Smooth muscle cell (in vitro differentiated cells): Measurements from ENCODE around the gene SUN2. TPM values are rescaled to one million over a fixed set of nuclear protein-coding genes. Genes with fewer than 3 reads are reported as not detected.

ENCODE experiments used
- DNase-seq: peaks from one replicate; lab custom pipeline; 2025; ENCODE audit not compliant: unreplicated experiment; lab: John Stamatoyannopoulos, UW
- H2AFZ ChIP-seq: fragments of 200-600 bp; sonication (generic); 2 replicates; pipeline ENCODE4 v1.6.0; 2016; ENCODE audit warnings: antibody characterized with exemption, low read depth, mild to moderate bottlenecking
- H3F3A ChIP-seq: fragments of 200-600 bp; sonication (generic); 2 replicates; pipeline ENCODE4 v1.6.0; 2017; ENCODE audit warnings: antibody characterized with exemption, low read depth
- H3K27ac ChIP-seq: fragments of 200-600 bp; sonication (generic); 2 replicates; pipeline ENCODE4 v1.5.1; 2016; ENCODE audit warnings: low read depth, mild to moderate bottlenecking
- H3K27me3 ChIP-seq: fragments of 200-600 bp; sonication (generic); 2 replicates; pipeline ENCODE4 v1.6.1; 2016; ENCODE audit warnings: low read depth, mild to moderate bottlenecking
- H3K36me3 ChIP-seq: fragments of 200-600 bp; sonication (generic); 2 replicates; pipeline ENCODE4 v1.5.1; 2016; ENCODE audit warnings: low read depth
- H3K4me1 ChIP-seq: fragments of 200-600 bp; sonication (generic); 2 replicates; pipeline ENCODE4 v1.5.1; 2016; ENCODE audit warnings: low read depth
- H3K4me2 ChIP-seq: fragments of 200-600 bp; sonication (generic); 2 replicates; pipeline ENCODE4 v1.6.0; 2016; ENCODE audit warnings: mild to moderate bottlenecking
- H3K4me3 ChIP-seq: fragments of 200-600 bp; sonication (generic); 2 replicates; pipeline ENCODE4 v1.5.1; 2016; ENCODE audit warnings: mild to moderate bottlenecking
- H3K79me2 ChIP-seq: fragments of 200-600 bp; sonication (generic); 2 replicates; pipeline ENCODE4 v1.6.0; 2016; ENCODE audit warnings: low read depth, mild to moderate bottlenecking
- H3K9ac ChIP-seq: fragments of 200-600 bp; sonication (generic); 2 replicates; pipeline ENCODE4 v1.6.0; 2016; ENCODE audit warnings: low read depth
- H3K9me3 ChIP-seq: fragments of 200-600 bp; sonication (generic); replicated peaks from 2 replicates; pipeline ENCODE4 v1.5.1; 2016; ENCODE audit warnings: low read depth
- H4K20me1 ChIP-seq: fragments of 200-600 bp; sonication (generic); 2 replicates; pipeline ENCODE4 v1.6.0; 2016; ENCODE audit warnings: low read depth
- CTCF ChIP-seq: fragments of 200-600 bp; sonication (generic); IDR thresholded peaks from 2 replicates; pipeline ENCODE4 v1.5.1; 2017; ENCODE audit warnings: borderline replicate concordance, mild to moderate bottlenecking, antibody characterized with exemption; ENCODE audit not compliant: insufficient read depth, poor library complexity, severe bottlenecking
- WGBS: methylation state at CpG from one replicate; pipeline ENCODE4 v1.1.7; 2016; ENCODE audit warnings: low lambda C conversion rate; 5-methylcytosine and 5-hydroxymethylcytosine counted together
- polyA plus RNA-seq: library from polyadenylated mRNA; unstranded; fragments of >200 nt; fragmentation: Nextera tagmentation; extraction: Ambion mirVana; gene quantifications from 2 replicates; pipeline ENCODE4 v1.2.1, GENCODE V29; 2016
- total RNA-seq: library from RNA; depleted of rRNA; stranded (reverse); fragments of >200 nt; gene quantifications from 2 replicates; pipeline ENCODE4 v1.2.3, GENCODE V29; 2014

Gene SUN2
- total and polyA plus RNA-seq, 2 experiments from 2014 or later, result 59.1 to 71.7 TPM

- Histone ChIP-seq H3K27ac (peak overlapping the region; percentile 70), H3K4me2 (peak overlapping the region; percentile 100), H3K9ac (peak overlapping the region; percentile 94), H3K27me3 (peaks cover 11% of the 10 kb centered on the region), H3K4me3 (peak overlapping the region; percentile 82), H3K36me3 (no peaks in the 10 kb centered on the region), H3K4me1 (peaks cover 5% of the 10 kb centered on the region), H3K9me3 (no peaks in the 10 kb centered on the region), H4K20me1 (no peaks in the 10 kb centered on the region), H3K79me2 (peaks cover 13% of the 10 kb centered on the region), H2AFZ (no peak overlapping the region), H3F3A (peaks cover 11% of the 10 kb centered on the region)
- 73% methylated on average over 4 of the region's 4 CpGs for WGBS
- DNase-seq, result no peak
- no peak for TF ChIP-seq CTCF
These were observed 37.0 kb upstream of the SUN2 start for GRCh38 chr22:38792833-38793232.

DNA sequence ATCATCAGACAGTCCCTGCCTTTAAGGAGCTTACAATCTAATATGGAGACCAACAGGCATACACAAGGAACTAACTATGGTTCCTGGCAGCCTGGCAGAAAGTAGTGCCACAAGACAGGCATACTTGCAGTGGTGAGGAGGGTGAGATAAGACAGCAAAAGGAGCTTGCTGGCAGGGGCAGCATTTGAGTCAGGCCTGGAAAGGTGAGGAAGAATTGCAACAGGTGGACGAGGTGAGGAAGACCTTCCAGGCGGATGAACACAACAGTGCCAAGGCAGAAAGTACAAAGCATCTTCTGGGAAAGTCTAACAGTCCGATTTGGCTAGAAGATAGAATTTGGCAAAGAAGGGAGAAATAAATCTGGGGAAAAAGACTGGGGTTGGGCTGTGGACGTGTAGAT is 33.8 kb upstream of the SUN2 start:
- no peak for TF ChIP-seq CTCF
- H3K36me3 ChIP-seq, result no peaks in the 10 kb centered on the region
- H3K4me3 ChIP-seq, result no peak overlapping the region
- DNase-seq, result no peak
- H3K79me2 ChIP-seq, result peaks cover 13% of the 10 kb centered on the region
- peaks cover 5% of the 10 kb centered on the region for H3K4me1 ChIP-seq
- H2AFZ ChIP-seq, result no peak overlapping the region
- H3K4me2 ChIP-seq, result no peak overlapping the region
- peaks cover 3% of the 10 kb centered on the region for H4K20me1 ChIP-seq
- H3F3A ChIP-seq, result peaks cover 21% of the 10 kb centered on the region
- H3K27ac ChIP-seq, result peak overlapping the region; percentile 91
- H3K9me3 ChIP-seq, result no peaks in the 10 kb centered on the region
- peak overlapping the region; percentile 34 for H3K9ac ChIP-seq
- 92% methylated on average over 4 of the region's 4 CpGs for WGBS
- H3K27me3 ChIP-seq, result no peaks in the 10 kb centered on the region

- no peak for DNase-seq
- Histone ChIP-seq H4K20me1 (peaks cover 3% of the 10 kb centered on the region), H3F3A (peaks cover 21% of the 10 kb centered on the region), H3K4me3 (no peak overlapping the region), H3K9ac (peak overlapping the region; percentile 34), H3K4me1 (peaks cover 5% of the 10 kb centered on the region), H3K36me3 (no peaks in the 10 kb centered on the region), H3K79me2 (peaks cover 13% of the 10 kb centered on the region), H3K27me3 (no peaks in the 10 kb centered on the region), H2AFZ (no peak overlapping the region), H3K4me2 (peak overlapping the region; percentile 59), H3K27ac (peak overlapping the region; percentile 91), H3K9me3 (no peaks in the 10 kb centered on the region)
- TF ChIP-seq CTCF, result no peak
- 51% methylated on average over 6 of the region's 6 CpGs for WGBS
These were observed 33.0 kb upstream of the SUN2 start for GRCh38 chr22:38788846-38789245.

- Histone ChIP-seq H3F3A (peaks cover 21% of the 10 kb centered on the region), H3K36me3 (no peaks in the 10 kb centered on the region), H3K4me2 (peak overlapping the region; percentile 59), H3K9me3 (no peaks in the 10 kb centered on the region), H3K27ac (peak overlapping the region; percentile 91), H3K79me2 (peaks cover 8% of the 10 kb centered on the region), H4K20me1 (peaks cover 3% of the 10 kb centered on the region), H2AFZ (peak overlapping the region; percentile 20), H3K27me3 (no peaks in the 10 kb centered on the region), H3K9ac (peak overlapping the region; percentile 34), H3K4me3 (no peak overlapping the region), H3K4me1 (peaks cover 3% of the 10 kb centered on the region)
- no peak for TF ChIP-seq CTCF
- 35% methylated on average over 16 of the region's 16 CpGs for WGBS
- DNase-seq, result peak; percentile 14
These were observed 32.4 kb upstream of the SUN2 start for GRCh38 chr22:38788021-38788816.
